A673 (cell line): ENCODE results near the gene NFS1.

Source experiments
- CTCF ChIP-seq: fragments of 300-800, 200-600 bp; sonication (generic); conservative IDR thresholded peaks from 2 replicates; pipeline ENCODE4 v1.5.1; 2017; ENCODE audit warnings: low read depth, mild to moderate bottlenecking, antibody characterized with exemption, low read length, moderate library complexity, mixed read lengths
- EZH2 ChIP-seq: fragments of 200-600 bp; sonication (generic); IDR thresholded peaks from 2 replicates; pipeline ENCODE4 v1.6.1; 2017; ENCODE audit warnings: borderline replicate concordance, low read depth, mild to moderate bottlenecking, mixed read lengths, antibody characterized with exemption, low read length; ENCODE audit not compliant: poor library complexity, severe bottlenecking

- TF ChIP-seq CTCF: no peak
- TF ChIP-seq EZH2: no peak
These were observed 25.4 kb upstream of the NFS1 start for GRCh38 chr20:35724321-35725230.
